Colonic mucosa (tissue), 4 donors: ENCODE data around the gene DDI1. TPM values are rescaled to one million over a fixed set of nuclear protein-coding genes. Genes with fewer than 3 reads are reported as not detected.

Experiments
- DNase-seq: peaks from one replicate; pipeline ENCODE4 v3.0.0-alpha.2; 2020
- H3K27ac ChIP-seq: fragments of 200-600 bp; one replicate; pipeline ENCODE4 v1.8.0; 2021
- H3K27me3 ChIP-seq: fragments of 200-600 bp; one replicate; pipeline ENCODE4 v1.8.0; 2021
- H3K36me3 ChIP-seq: fragments of 200-600 bp; one replicate; pipeline ENCODE4 v1.8.0; 2021
- H3K4me1 ChIP-seq: fragments of 200-600 bp; one replicate; pipeline ENCODE4 v1.8.0; 2021; ENCODE audit warnings: mild to moderate bottlenecking
- H3K4me3 ChIP-seq: fragments of 200-600 bp; one replicate; pipeline ENCODE4 v1.8.0; 2021
- H3K9ac ChIP-seq, 2 donors: one replicate each; pipeline ENCODE4 v1.7.0; 2013; ENCODE audit warnings: control low read depth in 2 of 2, low read depth in 2 of 2, low read length in 2 of 2
- H3K9me3 ChIP-seq: fragments of 200-600 bp; one replicate; pipeline ENCODE4 v1.8.0; 2021
- intact Hi-C: fragments of 100-400 bp; cut with DNase I; formaldehyde crosslinking; loops from one replicate; pipeline ENCODE4 v1.14.1; 2022
- total RNA-seq, 2 donors: library from RNA; stranded (reverse); fragmentation: NEBNext Ultra II Directional in 1 of 2; extraction: Animal tissue kit (Norgen Biotek cat#: 25700) in 1 of 2; gene quantifications; one replicate each; pipeline ENCODE4 v1.2.1, GENCODE V29; 2021
- TF ChIP-seq, protein P1 (sequence below): fragments of 200-600 bp; IDR thresholded peaks from one replicate; pipeline ENCODE4 v1.8.0; 2022; ENCODE audit warnings: antibody characterized with exemption, mild to moderate bottlenecking
- donor health status: healthy.
- donor health status: DM: no; HTN: no; CAD: no.
- donor health status: DM: no; HTN: no; CAD: no.

DDI1 gene
- total RNA-seq, 2 donors from 2014 or later: not detected

DNA sequence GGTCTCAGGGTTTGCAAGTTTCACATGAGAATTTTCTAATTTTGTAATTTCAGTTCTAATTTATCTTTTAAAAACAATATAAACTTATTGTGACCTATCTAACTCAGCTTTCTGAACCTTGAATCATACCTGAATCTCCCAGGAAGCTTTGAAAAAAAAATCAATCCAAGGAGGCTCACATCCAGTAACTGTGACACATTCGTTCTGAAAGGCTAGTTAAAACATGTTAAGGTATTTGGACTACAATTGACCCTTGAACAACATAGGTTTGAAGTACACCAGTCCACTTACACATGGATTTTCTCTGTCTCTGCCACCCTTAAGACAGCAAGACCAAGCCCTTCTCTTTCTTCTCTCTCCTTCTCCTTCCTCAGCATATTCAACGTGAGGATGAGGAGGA, 40.0 kb downstream of the DDI1 start:
- TF ChIP-seq, protein P1, sequence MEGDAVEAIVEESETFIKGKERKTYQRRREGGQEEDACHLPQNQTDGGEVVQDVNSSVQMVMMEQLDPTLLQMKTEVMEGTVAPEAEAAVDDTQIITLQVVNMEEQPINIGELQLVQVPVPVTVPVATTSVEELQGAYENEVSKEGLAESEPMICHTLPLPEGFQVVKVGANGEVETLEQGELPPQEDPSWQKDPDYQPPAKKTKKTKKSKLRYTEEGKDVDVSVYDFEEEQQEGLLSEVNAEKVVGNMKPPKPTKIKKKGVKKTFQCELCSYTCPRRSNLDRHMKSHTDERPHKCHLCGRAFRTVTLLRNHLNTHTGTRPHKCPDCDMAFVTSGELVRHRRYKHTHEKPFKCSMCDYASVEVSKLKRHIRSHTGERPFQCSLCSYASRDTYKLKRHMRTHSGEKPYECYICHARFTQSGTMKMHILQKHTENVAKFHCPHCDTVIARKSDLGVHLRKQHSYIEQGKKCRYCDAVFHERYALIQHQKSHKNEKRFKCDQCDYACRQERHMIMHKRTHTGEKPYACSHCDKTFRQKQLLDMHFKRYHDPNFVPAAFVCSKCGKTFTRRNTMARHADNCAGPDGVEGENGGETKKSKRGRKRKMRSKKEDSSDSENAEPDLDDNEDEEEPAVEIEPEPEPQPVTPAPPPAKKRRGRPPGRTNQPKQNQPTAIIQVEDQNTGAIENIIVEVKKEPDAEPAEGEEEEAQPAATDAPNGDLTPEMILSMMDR: no peak
- Histone ChIP-seq H3K4me3 (no peak overlapping the region), H3K9ac (no peak overlapping the region), H3K27ac (no peak overlapping the region), H3K4me1 (no peaks in the 10 kb centered on the region), H3K27me3 (no peaks in the 10 kb centered on the region), H3K9me3 (no peaks in the 10 kb centered on the region), H3K36me3 (no peaks in the 10 kb centered on the region)
- DNase-seq: no peak
- intact Hi-C loops: no loop called here

DNA sequence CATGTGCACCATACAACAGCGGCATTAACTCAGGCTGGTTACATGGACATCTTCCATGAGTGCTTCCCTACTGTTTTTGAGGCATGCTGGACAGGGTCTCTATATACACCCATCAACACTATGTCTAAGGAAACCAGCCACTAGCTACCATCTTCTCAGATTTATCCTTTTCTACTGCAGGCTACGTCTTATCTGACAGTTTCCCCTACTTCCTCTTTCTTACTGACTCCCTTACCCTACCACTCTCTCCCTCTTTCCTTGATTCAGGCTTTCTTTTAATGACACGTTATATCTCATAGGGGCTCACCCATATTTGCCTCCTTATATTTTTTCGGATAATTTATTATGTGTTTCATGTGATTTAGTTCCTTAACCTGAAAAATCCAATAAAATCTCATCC, 41.8 kb downstream of the DDI1 start:
- Histone ChIP-seq H3K27me3 (no peaks in the 10 kb centered on the region), H3K36me3 (no peaks in the 10 kb centered on the region), H3K27ac (no peak overlapping the region), H3K9ac (no peak overlapping the region), H3K4me3 (no peak overlapping the region), H3K4me1 (no peaks in the 10 kb centered on the region), H3K9me3 (no peaks in the 10 kb centered on the region)
- TF ChIP-seq, protein P1: no peak
- no peak for DNase-seq
- intact Hi-C loops: no loop called here

DNA sequence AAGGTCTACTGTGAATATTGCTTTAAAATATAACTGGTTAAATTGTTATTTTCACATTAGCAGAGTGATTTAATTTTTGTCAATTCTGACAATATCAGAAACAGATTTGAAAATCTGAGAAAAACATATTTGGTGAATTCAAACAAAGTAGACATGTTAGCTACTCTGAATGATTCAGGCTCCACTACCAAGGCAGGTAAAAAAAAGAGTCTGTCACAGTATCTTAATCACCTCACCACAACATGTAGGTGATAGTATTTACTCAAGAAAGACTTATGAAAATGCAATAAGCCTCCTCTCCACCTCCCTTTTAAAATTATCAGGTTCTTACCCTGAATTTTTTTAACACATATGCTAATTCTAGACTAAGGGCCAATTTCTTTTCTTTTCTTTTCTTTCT, 42.6 kb downstream of the DDI1 start:
- no peaks in the 10 kb centered on the region for H3K9me3 ChIP-seq
- intact Hi-C loops: no loop called here
- H3K36me3 ChIP-seq: no peaks in the 10 kb centered on the region
- H3K27me3 ChIP-seq: no peaks in the 10 kb centered on the region
- no peak overlapping the region for H3K4me3 ChIP-seq
- H3K4me1 ChIP-seq: no peaks in the 10 kb centered on the region
- TF ChIP-seq, protein P1: no peak
- H3K27ac ChIP-seq: no peak overlapping the region
- H3K9ac ChIP-seq: no peak overlapping the region
- no peak for DNase-seq

DNA sequence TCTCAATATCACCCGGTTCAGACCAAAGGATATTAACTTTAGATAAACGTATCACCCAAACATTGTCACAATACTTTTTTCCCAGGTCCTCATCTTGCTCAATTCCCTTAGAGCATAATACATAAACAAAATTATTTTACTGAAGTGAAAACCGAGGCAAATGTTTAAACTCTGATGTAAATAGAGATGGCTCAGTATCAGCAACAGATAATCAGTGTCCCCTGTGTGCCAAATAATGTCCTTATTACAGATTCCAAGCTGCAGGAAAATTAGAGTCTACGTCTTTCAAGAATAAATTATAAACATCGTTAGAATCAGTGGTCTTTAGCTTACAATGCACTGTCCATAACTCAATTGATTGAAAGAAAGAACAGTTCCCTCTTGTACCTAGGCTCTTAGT, 50.2 kb downstream of the DDI1 start:
- Histone ChIP-seq H3K27ac (no peak overlapping the region), H3K9ac (no peak overlapping the region), H3K27me3 (no peaks in the 10 kb centered on the region), H3K36me3 (no peaks in the 10 kb centered on the region), H3K4me1 (no peaks in the 10 kb centered on the region), H3K9me3 (no peaks in the 10 kb centered on the region), H3K4me3 (no peak overlapping the region)
- intact Hi-C loops: no loop called here
- DNase-seq: no peak
- TF ChIP-seq, protein P1: no peak

Other genes starting within 250 kb of the DDI1 start
- 1 to 10 TPM; 2.1 to 5.4 TPM for gene PDGFD, start 127.5 kb downstream of the DDI1 start, total RNA-seq